ENCODE data around the gene WHRN. TPM values are rescaled to one million over a fixed set of nuclear protein-coding genes. Genes with fewer than 3 reads are reported as not detected.

WHRN gene
- total RNA-seq, 1 donor from 2014 or later, result 1.1 TPM

DNA sequence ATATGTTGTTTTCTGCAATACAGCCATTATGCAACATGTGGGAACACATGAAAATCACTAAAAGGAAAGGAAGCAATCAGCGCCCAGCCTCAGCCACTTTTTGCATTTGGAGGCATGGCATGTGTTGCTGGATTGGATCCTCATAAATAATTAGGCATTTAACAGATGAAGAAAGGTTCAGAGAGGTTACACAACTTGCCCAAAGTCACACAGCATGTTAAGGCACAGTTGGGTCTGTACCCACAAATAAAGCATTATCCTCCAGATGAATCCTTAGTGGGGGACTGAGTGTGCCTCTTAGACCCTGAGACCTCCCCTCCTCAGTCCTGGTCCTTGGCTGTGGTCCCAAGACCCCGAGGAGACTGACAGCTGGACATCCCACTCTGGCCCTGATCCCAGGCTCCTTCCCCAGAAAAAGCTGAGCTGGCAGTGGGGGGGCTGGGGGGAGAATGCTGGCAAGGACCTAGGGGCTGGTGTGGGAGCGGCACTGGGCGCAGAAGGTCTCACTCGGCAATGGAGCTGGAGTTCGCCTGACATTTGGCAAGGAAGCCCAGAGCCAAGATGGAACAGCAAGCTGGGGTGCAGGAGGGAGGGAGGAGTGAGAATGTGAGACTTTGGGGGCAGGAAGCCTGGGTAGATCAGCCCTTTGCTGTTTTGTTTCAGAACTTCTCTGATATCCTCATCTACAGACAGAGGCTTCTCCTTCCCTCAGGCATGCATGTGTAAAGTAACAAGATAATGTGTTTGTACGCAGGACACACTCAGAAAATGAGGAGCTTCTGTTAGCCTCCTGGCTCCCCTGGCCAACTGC is 110.5 kb downstream of the WHRN start:
- H3K27ac Mint-ChIP-seq, result no peak overlapping the region
- H3K27me3 Mint-ChIP-seq (ENCODE audit: insufficient read depth, low read depth), result peaks cover 6% of the 10 kb centered on the region
- DNase-seq (ENCODE audit: low spot score), result no peak
- no peaks in the 10 kb centered on the region for H3K9me3 Mint-ChIP-seq
- no peak overlapping the region for H3K4me3 Mint-ChIP-seq
- no peaks in the 10 kb centered on the region for H3K9me3 ChIP-seq (ENCODE audit: low read depth)
- TF ChIP-seq, protein P1, sequence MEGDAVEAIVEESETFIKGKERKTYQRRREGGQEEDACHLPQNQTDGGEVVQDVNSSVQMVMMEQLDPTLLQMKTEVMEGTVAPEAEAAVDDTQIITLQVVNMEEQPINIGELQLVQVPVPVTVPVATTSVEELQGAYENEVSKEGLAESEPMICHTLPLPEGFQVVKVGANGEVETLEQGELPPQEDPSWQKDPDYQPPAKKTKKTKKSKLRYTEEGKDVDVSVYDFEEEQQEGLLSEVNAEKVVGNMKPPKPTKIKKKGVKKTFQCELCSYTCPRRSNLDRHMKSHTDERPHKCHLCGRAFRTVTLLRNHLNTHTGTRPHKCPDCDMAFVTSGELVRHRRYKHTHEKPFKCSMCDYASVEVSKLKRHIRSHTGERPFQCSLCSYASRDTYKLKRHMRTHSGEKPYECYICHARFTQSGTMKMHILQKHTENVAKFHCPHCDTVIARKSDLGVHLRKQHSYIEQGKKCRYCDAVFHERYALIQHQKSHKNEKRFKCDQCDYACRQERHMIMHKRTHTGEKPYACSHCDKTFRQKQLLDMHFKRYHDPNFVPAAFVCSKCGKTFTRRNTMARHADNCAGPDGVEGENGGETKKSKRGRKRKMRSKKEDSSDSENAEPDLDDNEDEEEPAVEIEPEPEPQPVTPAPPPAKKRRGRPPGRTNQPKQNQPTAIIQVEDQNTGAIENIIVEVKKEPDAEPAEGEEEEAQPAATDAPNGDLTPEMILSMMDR (IDR thresholded peaks at IDR 0.05), result no peak
- no peak overlapping the region for H3K4me3 ChIP-seq
- H3K4me2 ChIP-seq, result peak overlapping the region; percentile 16
- peaks cover 19% of the 10 kb centered on the region for H3K4me1 ChIP-seq
- no peaks in the 10 kb centered on the region for H3K27me3 ChIP-seq
- no peaks in the 10 kb centered on the region for H4K20me1 ChIP-seq (ENCODE audit: low read depth)
- H3K27ac ChIP-seq, result no peak overlapping the region
- H3K4me1 Mint-ChIP-seq, result peaks cover 35% of the 10 kb centered on the region
- H3K36me3 Mint-ChIP-seq, result no peaks in the 10 kb centered on the region
- H2AFZ ChIP-seq (replicated peaks), result no peak overlapping the region
- H3F3A ChIP-seq (ENCODE audit: low read depth), result peaks cover 25% of the 10 kb centered on the region
- H3K79me2 ChIP-seq (ENCODE audit: low read depth), result no peaks in the 10 kb centered on the region
- no peaks in the 10 kb centered on the region for H3K36me3 ChIP-seq
- H3K9ac ChIP-seq, result no peak overlapping the region

DNA sequence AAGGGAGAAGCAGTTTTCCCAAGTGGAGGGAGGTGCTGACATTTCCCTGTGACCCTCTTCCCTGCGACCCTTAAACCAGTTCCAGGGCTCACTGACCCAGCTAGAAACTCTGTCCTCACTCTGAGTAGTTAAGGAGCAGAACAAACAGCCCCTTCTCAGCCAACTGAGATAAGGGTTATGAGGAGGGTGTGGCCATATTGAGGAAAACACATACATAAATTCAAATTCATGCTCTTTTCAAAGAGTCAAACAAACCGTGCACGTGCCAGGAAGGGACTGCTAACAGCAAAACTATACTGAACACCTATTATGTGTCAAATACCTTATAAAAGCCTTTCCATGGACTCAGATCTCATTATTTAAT is 112.5 kb downstream of the WHRN start:
- H3K9me3 ChIP-seq (ENCODE audit: low read depth), result no peaks in the 10 kb centered on the region
- no peaks in the 10 kb centered on the region for H3K36me3 Mint-ChIP-seq
- H3K79me2 ChIP-seq (ENCODE audit: low read depth), result no peaks in the 10 kb centered on the region
- peaks cover 31% of the 10 kb centered on the region for H3F3A ChIP-seq (ENCODE audit: low read depth)
- H3K4me3 ChIP-seq, result no peak overlapping the region
- H3K9me3 Mint-ChIP-seq, result no peaks in the 10 kb centered on the region
- H3K4me2 ChIP-seq, result no peak overlapping the region
- no peaks in the 10 kb centered on the region for H3K27me3 ChIP-seq
- peaks cover 50% of the 10 kb centered on the region for H3K4me1 Mint-ChIP-seq
- no peaks in the 10 kb centered on the region for H4K20me1 ChIP-seq (ENCODE audit: low read depth)
- no peak for DNase-seq (ENCODE audit: low spot score)
- no peak overlapping the region for H3K9ac ChIP-seq
- H3K27ac Mint-ChIP-seq, result no peak overlapping the region
- no peak for TF ChIP-seq EZH2 (IDR thresholded peaks at IDR 0.05)
- no peak for TF ChIP-seq EZH2phosphoT487 (IDR thresholded peaks at IDR 0.05)
- TF ChIP-seq, protein P1 (IDR thresholded peaks at IDR 0.05), result no peak
- no peaks in the 10 kb centered on the region for H3K36me3 ChIP-seq
- peaks cover 22% of the 10 kb centered on the region for H3K4me1 ChIP-seq
- no peak overlapping the region for H3K27ac ChIP-seq
- no peak overlapping the region for H3K4me3 Mint-ChIP-seq
- peaks cover 6% of the 10 kb centered on the region for H3K27me3 Mint-ChIP-seq (ENCODE audit: insufficient read depth, low read depth)
- no peak overlapping the region for H2AFZ ChIP-seq (replicated peaks)

GRCh38 chr9:114390952-114391351 is 114.3 kb downstream of the WHRN start:
- Mint-ChIP-seq H3K9me3 (no peaks in the 10 kb centered on the region), H3K4me1 (peaks cover 56% of the 10 kb centered on the region), H3K27me3 (ENCODE audit: insufficient read depth, low read depth) (peaks cover 6% of the 10 kb centered on the region), H3K36me3 (no peaks in the 10 kb centered on the region), H3K27ac (peak overlapping the region; percentile 23), H3K4me3 (no peak overlapping the region)
- H3K4me2 ChIP-seq, result no peak overlapping the region
- H3K9me3 ChIP-seq (ENCODE audit: low read depth), result no peaks in the 10 kb centered on the region
- H3K36me3 ChIP-seq, result no peaks in the 10 kb centered on the region
- peaks cover 32% of the 10 kb centered on the region for H3K4me1 ChIP-seq
- H3K79me2 ChIP-seq (ENCODE audit: low read depth), result peaks cover 4% of the 10 kb centered on the region
- H3K27ac ChIP-seq, result no peak overlapping the region
- no peak overlapping the region for H3K9ac ChIP-seq
- no peak overlapping the region for H3K4me3 ChIP-seq
- H3K27me3 ChIP-seq, result no peaks in the 10 kb centered on the region
- no peak for TF ChIP-seq EZH2phosphoT487 (IDR thresholded peaks at IDR 0.05)
- TF ChIP-seq, protein P1 (IDR thresholded peaks at IDR 0.05), result no peak
- TF ChIP-seq EZH2 (IDR thresholded peaks at IDR 0.05), result no peak
- no peak overlapping the region for H2AFZ ChIP-seq (replicated peaks)
- H4K20me1 ChIP-seq (ENCODE audit: low read depth), result peaks cover 5% of the 10 kb centered on the region
- no peak for DNase-seq (ENCODE audit: low spot score)
- peaks cover 24% of the 10 kb centered on the region for H3F3A ChIP-seq (ENCODE audit: low read depth)
